NCI-H460 (cell line): ENCODE data around the gene NOL9. TPM values are rescaled to one million over a fixed set of nuclear protein-coding genes. Genes with fewer than 3 reads are reported as not detected.
"Not testable (repeated sequence)": the region's sequence is repeated elsewhere in the genome, so short reads cannot be mapped to it uniquely, and the experiment has no call there.

Experiments
- DNase-seq: peaks from one replicate; pipeline ENCODE4 v3.0.0-alpha.2; 2016; ENCODE audit warnings: low read depth; ENCODE audit errors: extremely low read depth
- polyA plus RNA-seq: library from polyadenylated mRNA; depleted of rRNA; stranded (reverse); fragments of >200 nt; gene quantifications from 2 replicates; pipeline ENCODE4 v1.2.3, GENCODE V29; 2014; cell fraction: nucleus; rRNA removed
- total RNA-seq: library from RNA; depleted of rRNA; stranded (reverse); fragments of >200 nt; shearing (Covaris generic); gene quantifications from 2 replicates; pipeline ENCODE4 v1.2.3, GENCODE V29; 2014; rRNA removed

NOL9 gene
- total RNA-seq: 20.2 and 24.5 TPM in 2 replicates
- polyA plus RNA-seq: 16.3 and 39.7 TPM in 2 replicates

DNA sequence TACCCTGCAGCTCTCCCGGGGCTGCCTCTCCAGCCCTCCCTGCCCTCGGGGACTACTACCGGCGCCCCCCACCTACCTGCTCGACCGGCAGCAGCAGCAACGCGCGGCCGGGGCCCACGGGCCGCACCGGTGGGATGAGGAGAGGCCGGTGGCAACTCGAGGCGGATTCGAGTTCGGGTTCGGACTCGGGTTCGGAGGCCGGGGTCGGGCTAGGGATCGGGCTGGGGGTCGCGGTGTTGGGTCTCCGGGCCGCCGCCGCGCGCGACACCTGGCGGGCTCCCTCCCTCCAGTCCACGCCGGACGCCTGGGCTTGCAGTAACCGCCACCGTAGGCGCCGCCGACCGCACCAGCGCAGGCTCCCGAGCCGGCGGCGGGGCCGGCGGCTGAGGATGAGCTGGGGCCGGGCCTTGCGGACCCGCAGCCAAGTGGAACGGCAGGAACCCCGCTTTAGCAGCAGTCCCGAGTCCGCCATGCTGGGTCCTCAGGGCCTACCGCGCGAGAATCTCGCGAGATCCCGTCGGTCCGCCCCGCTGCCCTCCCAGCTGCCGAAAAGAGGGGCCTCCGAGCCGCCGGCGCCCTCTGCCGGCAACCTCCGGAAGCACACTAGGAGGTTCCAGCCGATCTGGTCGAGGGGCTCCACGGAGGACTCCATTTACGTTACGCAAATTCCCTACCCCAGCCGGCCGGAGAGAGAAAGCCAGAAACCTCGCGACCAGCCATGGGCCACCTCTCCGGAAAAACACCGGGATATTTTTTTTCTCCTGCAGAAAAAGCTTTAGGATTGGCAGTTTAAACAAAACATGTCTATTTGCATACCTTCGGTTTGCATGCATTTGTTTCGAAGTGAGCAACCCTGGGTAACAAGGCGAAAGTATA lies at the start of gene NOL9:
Gene NOL9 (minus strand): TSS at position 483 of the 876 bp plus-strand sequence. CDS start 11 bp downstream, at position 472.
- DNase-seq: peak; percentile 82

DNA sequence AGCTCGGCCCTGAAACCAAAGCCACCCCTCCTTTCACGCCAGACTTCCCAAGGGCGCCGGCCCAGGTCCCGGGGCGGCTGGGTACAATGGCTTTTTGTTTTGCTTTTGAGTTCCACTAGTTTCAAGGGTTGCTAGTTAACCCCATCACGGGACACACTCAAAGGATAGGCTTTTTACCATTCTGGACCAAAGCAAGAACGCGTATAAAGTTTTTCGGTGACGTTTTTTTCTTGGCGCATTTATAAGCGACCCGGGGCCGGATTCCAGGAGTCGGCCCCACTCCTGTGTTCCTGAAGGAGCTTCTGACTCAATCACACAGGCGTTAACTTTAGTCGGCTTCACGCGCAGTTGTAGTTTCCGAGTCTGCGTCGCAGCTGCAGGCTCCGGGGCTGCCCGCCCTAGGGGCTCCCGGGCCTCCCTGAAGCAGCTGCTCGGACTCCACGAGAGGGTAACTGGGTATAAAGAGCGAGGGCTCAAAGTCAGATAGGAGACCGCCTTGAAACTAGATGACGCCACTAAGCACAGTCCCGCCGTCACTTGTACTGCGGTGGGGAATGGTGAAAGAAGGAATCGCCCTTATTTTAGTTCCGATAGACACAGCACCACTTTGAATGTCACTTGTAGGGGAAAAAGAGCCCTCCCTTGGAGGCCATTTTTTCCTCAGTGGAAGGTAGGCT lies 49.1 kb upstream of the NOL9 start:
- no peak for DNase-seq

DNA sequence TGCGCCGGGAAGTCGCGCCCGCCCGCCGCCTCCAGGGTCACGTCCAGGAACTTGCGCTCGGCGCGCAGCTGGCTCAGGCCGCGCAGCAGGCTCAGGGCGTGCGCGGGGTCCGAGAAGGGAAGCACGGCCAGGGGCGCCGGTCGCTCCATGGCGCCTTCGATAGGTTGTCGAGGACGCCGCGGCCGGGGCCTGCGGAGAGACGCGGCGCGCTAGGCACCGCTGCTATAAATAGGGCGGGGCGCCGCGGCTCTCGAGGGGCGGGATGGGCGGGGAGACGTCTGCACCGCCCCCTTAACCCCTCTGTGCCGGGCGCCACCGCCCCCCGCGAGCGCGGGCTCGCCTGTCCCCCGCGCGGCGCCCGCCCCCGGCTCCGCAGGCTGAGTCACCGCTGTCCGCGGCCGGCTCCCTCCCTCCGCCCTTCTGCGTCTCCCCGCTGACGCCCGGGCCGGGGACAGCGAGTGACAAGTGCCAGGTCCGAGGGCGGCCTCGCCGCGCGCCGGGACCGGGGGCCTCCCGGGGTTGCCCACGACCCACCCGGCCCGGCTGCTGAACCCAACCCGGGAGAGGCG lies 48.4 kb upstream of the NOL9 start, which contains the start of gene KLHL21:
Gene KLHL21 (minus strand): TSS at position 201 of the 569 bp plus-strand sequence. CDS start 52 bp downstream, at position 149.
- DNase-seq: peak; percentile 77

DNA sequence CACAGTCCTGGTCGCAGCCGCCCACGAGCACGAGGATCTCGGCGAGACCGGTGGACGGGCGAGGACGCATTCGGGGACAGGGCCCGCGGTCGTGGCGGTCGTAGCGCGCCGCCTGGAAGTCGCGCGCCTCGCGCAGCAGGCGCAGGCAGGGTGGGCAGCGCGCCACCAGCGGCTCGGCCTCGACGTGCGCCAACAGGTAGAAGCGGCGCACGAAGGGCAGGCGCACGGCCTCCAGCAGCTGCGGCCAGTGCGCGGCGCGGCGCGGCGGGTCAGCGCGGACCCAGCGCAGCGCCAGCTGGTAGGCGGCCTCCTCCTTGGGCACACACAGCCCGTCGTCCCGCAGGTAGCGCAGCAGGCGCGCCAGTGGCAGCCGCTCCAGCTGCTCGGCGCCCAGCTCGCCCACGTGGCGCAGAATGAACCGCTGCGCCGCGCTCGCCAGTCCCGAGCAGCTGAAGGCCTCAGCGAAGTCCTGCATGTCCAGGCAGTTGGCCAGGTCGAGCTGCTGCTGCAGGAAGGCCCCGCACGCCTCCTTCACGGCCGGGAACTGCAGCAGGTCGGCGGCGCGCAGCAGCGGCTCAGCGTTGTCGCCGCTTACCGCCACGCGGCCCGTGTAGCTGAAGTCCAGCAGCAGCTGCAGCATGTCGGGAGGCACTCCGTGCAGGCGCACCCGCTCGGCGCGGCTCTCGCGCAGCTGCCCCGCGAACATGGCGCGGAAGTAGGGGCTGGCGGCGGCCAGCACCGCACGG lies 47.8 kb upstream of the NOL9 start:
- DNase-seq: no peak

DNA sequence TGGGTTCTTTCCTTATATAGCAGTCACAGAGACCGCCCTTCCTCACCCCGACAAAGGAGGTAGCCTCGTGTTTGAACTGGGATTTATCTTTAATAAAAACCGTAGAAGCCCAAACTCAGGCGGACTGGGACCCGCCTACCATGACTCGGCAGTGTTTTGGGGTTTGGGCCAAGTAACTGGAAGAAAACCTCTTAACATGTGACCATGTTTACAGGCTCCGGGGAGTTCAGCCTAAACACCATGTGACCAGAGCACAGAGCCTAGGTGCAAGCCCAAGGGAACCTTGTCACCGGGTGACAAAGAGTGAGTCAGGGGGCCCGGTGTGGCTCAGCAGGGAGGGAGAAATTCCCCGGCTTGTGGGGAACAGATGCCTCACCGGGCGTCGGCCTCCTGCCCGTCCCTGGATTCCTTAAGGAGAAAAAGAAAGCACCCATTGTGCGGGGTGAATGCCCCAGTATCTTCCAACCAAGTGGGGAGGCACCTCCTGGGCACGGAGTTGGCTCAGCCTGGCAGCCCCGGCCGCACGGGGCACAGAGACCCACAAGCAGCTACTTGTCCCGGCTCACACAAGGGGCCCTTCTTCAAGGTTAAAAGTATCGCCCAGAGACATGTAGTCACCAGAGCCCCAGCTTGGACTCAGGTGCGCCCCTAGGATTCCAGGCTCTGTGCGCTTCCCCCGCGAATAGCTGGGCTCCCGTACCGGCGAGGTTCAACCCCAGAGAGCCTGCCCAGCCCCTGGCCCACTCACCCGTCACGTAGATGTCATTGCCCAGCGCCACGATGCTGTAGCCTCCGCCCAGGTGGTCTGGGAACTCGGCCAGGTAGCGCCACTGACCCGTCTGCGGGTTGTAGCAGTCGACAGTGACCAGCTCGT lies 47.0 kb upstream of the NOL9 start:
- peak; percentile 62 for DNase-seq

DNA sequence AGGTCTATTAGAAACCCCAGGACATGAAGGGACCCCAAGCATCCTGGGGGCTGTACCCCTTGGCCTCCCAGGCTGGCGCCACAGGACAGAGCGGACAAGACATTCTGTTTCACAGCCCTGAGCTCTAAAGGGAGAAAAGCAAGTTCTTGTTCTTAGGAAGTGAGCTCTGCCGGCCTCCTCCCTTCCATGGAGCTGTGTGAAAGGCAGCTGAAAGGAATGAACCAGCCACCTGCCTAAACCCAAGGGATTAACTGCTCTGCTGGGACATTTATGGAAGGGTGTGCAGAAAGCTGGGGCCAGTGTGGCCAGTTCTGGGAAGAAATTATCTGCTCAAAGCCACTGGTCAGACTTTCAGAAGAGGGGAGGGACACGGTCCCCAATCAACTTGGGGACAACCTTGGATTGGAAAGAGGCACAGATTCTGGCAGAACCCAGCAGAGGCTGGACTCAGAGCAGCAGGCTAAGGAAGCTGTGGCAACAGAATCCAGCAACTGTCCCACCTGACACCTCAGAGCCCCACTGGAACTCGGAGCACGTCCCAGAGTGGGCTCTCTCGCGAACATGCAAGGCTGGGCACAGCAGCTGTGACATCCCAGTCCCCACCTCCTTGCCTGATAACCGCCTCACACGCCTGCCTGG lies 46.2 kb upstream of the NOL9 start:
- DNase-seq: no peak

DNA sequence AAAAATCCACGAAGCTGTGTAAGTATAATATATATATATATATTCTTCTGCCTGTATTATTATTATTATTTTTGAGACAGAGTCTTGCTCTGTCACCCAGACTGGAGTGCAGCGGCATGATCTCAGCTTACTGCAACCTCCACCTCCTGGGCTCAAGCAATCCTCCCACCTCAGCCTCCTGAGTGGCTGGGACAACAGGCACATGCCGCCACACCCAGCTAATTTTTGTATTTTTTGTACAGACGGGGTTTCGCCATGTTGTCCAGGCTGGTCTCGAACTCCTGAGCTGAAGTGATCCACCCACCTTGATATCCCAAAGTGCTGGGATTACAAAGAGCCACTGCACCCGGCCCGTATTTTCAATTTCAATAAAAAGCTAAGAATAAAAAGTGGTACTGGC lies 45.7 kb upstream of the NOL9 start:
- not testable (repeated sequence) for DNase-seq

DNA sequence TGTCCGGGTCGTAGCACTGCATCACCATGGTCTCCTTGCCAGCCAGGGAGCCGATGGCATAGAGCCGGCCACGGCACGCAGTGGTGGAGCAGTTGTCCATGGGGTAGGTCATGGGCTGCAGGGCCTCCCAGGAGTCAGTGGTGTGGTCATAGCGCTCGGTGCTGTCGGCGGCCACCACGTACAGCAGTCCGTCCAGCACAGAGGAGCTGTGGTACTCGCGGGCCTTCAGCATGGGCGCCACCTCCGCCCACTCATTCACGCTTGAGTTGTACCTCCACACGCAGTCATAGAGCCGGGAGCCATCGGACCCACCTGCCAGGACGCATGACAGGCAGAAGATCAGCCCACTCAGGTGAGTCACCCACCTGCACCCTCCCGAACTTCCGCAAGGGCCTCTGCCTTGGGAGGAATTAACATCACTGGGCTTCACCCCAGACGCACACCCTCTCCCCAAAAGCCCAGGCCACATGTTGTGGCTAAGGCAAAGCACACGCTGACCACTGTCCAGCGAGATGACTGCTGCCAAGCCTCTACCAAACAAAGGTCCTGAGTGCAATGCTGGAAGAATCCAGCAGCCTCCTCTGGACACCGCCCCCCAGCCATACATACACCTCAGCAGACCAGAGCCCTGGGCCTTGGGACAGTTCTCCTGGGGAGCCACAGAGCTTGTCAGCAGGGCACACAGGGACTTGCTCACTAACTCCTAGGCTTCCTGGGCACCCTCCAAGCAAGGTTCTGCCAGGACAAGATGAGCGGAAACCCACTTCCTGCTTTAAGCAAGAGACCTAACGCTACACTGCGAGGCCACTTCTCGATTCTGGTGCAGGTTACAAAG lies 45.0 kb upstream of the NOL9 start:
- DNase-seq: no peak

DNA sequence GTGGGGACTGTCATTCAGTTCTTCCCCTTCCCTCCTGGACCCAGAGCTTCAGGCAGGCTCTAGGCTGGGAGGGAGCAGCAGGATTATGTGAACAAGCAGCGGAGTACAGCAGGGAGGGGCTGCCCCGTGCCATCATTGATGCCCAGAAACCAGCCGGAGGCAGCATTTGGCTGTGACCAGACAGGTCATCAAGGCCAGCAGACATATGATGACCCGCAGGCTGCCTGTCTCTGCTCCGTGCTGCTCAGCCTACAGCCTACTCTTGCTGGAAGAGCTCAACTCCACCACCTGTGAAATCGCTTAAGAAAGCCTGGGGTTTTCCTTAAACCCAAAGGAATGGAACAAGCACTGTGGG lies 43.4 kb upstream of the NOL9 start:
- no peak for DNase-seq

DNA sequence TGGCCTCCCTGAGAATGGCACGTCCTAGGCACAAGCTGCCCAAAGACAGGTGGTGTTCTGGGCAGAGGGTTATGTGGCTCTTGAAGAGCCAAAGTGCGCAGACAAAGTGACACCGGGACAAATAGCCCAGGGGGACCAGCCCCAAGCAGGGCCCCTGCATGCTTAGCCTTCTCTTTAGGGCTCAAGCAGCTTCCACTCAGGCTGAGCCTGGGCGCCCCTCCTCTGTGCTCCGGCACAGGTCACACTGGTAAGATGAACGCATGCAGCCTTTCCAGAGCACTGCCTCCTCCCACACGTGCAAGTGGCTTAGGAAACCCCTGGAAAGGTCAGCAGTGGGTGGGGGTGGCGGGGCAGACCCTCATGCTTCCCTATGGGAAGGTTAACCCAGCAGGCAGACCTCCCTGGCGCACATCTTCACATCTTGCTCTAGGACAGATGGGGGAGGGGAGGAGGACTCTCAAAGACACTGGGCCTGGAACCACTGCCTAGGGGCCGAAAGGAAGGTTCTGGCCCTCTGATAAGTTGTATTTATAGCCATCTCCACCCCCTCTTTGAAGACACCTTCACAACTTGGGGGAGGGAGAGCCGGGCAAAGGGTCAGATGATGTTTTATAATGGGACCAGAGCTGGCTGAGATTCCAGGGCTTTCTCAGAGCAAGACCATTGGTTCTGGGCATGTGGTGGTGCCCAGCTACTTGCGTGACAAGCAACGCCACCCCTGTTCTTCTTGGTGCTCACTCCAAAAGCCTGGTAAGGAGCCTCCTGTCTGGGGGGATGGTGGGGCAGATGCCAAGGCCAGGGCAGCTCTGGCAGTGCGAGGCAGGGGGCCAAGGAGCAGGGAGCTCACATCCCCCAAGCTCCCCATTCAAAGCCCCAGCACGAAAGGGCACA lies 42.8 kb upstream of the NOL9 start:
- DNase-seq: no peak

DNA sequence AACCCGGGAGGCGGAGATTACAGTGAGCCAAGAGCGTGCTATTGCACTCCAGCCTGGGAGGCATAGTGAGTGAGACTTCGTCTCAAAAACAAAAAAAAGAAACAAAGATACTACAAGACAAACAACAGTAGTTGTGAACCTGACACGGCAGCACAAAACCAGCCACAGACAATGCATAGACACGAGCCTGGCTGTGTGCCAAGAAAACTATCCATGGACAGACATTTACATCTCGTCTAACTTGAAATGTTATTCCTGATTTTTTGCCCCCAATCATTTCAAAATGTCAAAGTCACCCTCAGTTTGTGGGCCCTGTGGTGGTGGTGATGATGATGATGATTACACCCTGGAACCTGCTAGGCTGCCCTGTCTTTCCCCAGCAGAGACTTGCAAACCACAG lies 42.0 kb upstream of the NOL9 start:
- DNase-seq: no peak

DNA sequence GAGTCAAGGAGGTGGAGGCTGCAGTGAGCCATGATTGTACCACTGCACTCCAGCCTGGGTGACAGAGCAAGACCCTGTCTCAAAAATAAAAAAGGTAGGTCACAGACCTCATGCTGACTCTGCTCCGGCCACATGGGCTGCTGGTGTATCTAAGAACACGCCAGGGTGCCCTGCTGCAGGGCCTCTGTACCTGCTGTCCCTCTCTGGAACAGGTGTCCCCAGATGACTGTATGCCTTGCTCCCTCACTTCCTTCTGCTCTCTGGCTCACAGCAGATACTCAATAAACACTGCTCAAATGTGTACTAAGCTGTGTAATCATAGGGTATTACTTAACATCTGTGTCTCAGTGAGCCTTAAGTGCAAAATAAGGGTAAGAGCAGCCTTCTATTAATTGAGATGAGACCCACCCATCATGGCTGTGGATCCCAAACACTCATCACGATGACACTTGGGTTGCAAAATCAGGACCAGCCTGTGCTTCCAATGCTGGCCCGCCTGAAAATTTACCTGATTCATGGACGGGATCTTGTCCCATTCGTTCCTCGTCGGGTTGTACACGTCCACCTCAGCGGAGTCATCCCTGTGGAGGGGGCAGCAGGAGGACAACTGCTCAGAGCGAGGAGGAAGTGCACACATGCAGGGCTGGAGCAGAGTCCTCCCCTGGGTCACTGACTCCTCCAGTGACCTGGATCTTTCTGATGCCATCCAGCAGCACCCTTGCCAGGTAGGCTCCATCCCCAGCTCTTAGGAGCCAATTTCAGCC lies 40.8 kb upstream of the NOL9 start:
- DNase-seq: no peak

DNA sequence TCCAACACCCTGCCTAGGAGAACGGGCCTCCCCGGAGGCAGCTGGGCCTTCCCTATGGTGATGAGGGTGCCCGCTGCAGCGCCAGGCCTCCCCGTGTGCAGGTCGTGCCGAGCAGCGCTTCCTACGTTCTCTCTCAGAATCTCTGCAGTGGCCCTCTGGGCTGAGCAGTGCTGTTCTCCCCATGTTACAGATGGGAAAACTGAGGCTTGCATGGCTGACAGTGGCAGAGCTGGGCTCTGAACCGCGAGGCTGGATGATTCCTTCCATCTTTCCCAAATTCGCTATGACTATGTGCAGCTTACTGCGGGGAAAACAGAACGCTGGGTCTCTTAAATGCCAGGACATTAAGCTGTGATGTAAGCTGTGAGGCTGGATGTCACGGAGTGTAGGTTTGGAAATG lies 39.5 kb upstream of the NOL9 start:
- no peak for DNase-seq

DNA sequence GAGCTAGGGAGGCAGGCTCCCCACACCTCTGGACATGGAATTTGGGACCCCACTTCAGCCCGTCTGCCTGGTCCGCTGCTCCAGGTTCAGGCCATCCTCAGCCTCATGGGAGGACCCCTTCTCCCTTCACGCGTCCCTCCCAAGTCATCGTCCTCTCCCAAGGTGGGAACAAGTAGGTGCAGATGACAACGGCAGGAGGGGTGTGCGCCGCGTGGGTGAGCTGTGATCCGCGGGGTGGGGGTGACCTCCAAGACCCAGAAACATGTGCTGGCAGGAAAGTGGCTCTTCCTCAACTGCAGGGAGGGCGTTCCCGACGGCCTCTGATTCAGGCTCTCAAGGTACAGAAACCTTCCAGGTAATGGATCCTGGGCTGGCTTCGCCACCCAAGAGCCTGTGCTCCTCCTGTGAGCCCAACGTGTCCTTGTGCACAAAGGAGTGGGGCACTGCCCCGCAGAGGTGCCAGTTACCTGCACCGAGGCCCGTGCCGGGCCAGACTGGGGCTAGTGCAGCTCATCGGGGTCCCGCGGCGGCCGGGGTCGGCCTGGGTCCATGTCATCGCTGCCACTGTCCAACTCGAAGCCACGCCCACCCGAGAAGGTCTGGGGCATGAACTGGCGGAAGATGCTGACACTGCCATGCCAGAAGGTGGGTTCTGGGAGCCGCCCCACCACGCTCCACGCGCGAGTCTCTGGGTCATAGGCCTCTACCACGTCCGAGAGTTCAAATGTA lies 38.7 kb upstream of the NOL9 start:
- no peak for DNase-seq

DNA sequence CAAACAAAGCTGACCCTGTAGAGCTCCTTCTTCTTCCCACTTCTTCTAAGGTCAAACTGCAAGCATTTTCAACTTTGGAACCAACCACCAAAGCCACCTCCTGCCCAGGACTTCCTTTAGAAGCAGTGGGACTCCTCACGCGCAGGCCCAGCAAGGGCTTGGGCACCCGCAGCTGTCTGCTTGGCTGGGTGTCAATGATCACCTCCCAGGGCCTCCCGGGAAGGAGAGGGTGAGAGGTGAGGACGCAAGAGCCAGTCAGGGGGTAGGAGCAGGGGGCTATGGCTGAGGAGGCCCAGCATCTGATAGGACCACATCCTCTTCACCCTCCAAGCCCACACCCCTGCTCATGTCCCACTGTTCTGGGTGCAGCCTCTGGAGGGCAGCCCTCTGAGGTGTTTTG lies 38.1 kb upstream of the NOL9 start:
- no peak for DNase-seq

DNA sequence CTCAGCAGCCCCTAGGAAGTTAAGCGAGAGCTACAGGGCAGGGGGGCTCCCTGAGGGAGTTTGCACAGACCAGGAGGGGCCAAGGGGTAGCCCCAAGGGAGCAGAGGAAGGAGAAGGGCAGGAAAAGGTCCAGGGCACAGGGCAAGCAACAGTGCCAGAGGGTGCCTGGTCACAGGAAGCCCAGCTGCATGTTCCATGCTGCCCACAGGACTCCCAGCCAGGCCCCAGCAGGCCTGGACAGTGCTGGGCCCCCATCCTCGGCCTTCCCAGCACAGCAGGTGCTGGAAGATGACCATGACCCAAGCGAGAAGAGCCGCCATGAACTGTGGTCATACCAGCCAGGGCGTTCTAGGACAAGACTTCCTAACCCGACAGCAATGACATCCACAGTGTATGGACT lies 37.3 kb upstream of the NOL9 start:
- DNase-seq: no peak
